Measurements from ENCODE around the gene SEMA5A.

SEMA5A gene

DNA sequence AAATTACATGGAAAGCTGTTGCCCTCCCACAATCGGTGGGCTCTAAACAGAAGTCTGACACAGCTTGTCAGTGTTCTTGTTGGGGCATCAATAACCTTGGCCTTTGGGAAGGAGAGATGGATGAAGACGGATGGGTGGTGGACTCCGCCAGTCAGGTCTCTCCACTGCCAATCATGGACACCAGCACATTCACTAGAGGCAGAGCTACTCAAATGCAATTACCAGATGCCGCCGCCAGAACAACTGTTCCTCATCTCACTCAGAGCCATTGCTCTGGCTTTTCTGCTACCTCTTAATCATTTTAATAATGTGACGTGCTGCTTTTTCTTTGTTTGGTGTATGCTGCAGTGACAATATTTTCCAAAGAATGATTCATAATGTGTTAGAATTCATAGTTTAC lies 27.9 kb upstream of the SEMA5A start:
- DNase-seq (ENCODE audit: extremely low read depth, low read depth) = no peak
- TF ChIP-seq, protein P1, sequence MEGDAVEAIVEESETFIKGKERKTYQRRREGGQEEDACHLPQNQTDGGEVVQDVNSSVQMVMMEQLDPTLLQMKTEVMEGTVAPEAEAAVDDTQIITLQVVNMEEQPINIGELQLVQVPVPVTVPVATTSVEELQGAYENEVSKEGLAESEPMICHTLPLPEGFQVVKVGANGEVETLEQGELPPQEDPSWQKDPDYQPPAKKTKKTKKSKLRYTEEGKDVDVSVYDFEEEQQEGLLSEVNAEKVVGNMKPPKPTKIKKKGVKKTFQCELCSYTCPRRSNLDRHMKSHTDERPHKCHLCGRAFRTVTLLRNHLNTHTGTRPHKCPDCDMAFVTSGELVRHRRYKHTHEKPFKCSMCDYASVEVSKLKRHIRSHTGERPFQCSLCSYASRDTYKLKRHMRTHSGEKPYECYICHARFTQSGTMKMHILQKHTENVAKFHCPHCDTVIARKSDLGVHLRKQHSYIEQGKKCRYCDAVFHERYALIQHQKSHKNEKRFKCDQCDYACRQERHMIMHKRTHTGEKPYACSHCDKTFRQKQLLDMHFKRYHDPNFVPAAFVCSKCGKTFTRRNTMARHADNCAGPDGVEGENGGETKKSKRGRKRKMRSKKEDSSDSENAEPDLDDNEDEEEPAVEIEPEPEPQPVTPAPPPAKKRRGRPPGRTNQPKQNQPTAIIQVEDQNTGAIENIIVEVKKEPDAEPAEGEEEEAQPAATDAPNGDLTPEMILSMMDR (IDR thresholded peaks at IDR 0.05; ENCODE audit: low read depth, low read length) = no peak

- DNase-seq (ENCODE audit: extremely low read depth, low read depth) = no peak
- TF ChIP-seq, protein P1 (IDR thresholded peaks at IDR 0.05; ENCODE audit: low read depth, low read length) = no peak
Measured at GRCh38 chr5:9572246-9572645, 26.4 kb upstream of the SEMA5A start.

DNA sequence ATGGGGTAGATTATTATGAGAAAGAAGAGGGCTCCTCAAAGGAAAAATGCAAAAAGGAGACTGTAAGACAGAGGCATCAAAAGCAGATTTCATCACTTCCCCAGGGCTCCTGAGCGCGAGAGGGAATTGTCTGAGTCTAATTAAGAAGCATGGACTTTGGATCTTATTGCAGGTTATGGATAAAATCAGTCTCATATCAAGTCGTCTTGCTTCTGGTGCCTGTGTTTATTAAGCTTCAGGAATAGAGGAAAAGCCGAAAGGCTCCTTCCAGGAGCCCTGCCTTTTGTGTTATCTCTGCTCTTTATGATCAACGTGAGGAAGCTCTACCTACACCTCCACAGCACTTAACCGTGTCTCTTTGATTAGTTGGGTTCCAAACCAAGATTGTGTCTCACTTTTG lies 25.0 kb upstream of the SEMA5A start:
- no peak for DNase-seq (ENCODE audit: extremely low read depth, low read depth)
- TF ChIP-seq, protein P1 (IDR thresholded peaks at IDR 0.05; ENCODE audit: low read depth, low read length) = no peak

DNA sequence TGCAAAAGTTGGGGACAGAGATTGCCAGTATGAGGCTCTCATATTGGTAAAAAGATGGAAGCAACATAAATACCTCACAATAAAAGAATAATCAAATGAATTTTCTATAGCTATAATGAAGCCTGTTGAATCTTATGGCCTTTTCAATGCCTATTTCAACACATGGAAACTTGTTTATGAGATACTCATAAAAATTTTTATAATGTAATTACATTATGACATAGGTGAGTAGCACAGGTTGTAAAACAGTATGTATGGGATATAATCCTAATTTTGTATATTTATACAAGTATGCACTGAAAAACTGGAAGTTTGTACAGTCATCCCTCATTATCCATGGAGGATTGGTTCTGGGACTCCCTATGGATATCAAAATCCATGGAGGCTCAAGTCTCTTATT lies 21.2 kb upstream of the SEMA5A start:
- DNase-seq (ENCODE audit: extremely low read depth, low read depth) = no peak
- TF ChIP-seq, protein P1 (IDR thresholded peaks at IDR 0.05; ENCODE audit: low read depth, low read length) = no peak

GRCh38 chr5:9564752-9565151 lies 18.9 kb upstream of the SEMA5A start:
- DNase-seq (ENCODE audit: extremely low read depth, low read depth) = no peak
- TF ChIP-seq, protein P1 (IDR thresholded peaks at IDR 0.05; ENCODE audit: low read depth, low read length) = no peak

DNA sequence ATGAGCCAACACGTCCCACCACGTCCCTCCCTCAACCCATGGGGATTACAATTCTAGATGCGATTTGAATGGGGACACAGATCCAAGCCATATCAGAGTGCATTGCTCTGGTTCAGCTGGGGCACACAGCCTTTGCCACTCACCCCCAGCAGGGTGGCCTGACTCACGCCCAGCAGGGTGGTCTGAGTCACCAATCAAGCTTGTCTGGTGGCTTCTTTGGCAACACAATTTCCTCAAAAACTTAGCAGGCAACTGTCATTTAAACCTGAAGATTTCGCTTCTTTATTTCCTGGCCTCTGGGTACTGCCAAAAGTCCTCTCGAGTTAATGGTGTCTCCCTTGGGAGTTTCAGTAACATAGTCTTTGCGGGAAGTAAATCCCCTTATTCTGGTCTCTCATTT lies 16.3 kb upstream of the SEMA5A start:
- TF ChIP-seq, protein P1 (IDR thresholded peaks at IDR 0.05; ENCODE audit: low read depth, low read length) = no peak
- no peak for DNase-seq (ENCODE audit: extremely low read depth, low read depth)

DNA sequence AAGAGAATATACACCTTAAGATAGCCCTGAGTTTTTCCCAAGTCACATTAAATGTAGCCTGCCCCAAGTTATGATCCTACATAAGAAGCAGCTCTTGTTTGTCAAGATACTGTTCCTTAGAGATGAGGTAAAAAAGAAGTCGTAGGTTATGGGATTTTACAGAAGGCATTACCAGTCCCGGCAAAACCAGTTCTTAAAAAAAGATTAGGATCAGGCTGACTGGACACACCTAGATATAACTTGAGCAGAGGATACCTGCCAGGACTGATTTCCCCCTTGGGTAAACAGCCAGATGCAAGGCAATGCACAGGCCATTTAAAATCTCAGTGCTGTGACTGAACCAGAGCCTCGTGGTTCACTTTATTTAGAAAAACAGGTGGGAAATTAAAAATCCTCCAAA lies 14.1 kb upstream of the SEMA5A start:
- no peak for DNase-seq (ENCODE audit: extremely low read depth, low read depth)
- TF ChIP-seq, protein P1 (IDR thresholded peaks at IDR 0.05; ENCODE audit: low read depth, low read length) = no peak

Data from AG09319 (cell line).